Keratinocyte (primary cell): ENCODE data around the gene HRK. TPM values are rescaled to one million over a fixed set of nuclear protein-coding genes. Genes with fewer than 3 reads are reported as not detected.

Source experiments
- DNase-seq: peaks from one replicate; pipeline ENCODE4 v3.0.0-alpha.2; 2011; ENCODE audit warnings: low read depth, missing footprints, low spot score
- FAIRE-seq: peaks from 2 replicates; lab custom pipeline; 2011; peaks lifted over from hg19 to GRCh38; lab: Jason Lieb, UNC
- H2AFZ ChIP-seq: 2 replicates; pipeline ENCODE4 v1.6.0; 2012; ENCODE audit warnings: low read length, control low read depth, inconsistent platforms; ENCODE audit not compliant: control insufficient read depth
- H3K27ac ChIP-seq: 2 replicates; pipeline ENCODE4 v1.5.1; 2011; ENCODE audit warnings: low read length; ENCODE audit not compliant: control insufficient read depth, insufficient read depth
- H3K27me3 ChIP-seq: 3 replicates; pipeline ENCODE4 v1.6.0; 2011; ENCODE audit warnings: low read length; ENCODE audit not compliant: control insufficient read depth, insufficient read depth; ENCODE audit errors: extremely low read depth
- H3K36me3 ChIP-seq, 2 experiments: 2 replicates in 1 of 2; 3 replicates in 1 of 2; pipeline ENCODE4 v1.5.1; 2011; ENCODE audit warnings: low read length in 2 of 2, mild to moderate bottlenecking in 1 of 2; ENCODE audit not compliant: control insufficient read depth in 2 of 2, insufficient read depth in 2 of 2; ENCODE audit errors: extremely low read depth in 1 of 2
- H3K4me1 ChIP-seq: 3 replicates; pipeline ENCODE4 v1.5.1; 2011; ENCODE audit warnings: low read length; ENCODE audit not compliant: control insufficient read depth, insufficient read depth; ENCODE audit errors: extremely low read depth
- H3K4me2 ChIP-seq: 3 replicates; pipeline ENCODE4 v1.6.0; 2011; ENCODE audit warnings: low read depth, low read length; ENCODE audit not compliant: control insufficient read depth, insufficient read depth; ENCODE audit errors: extremely low read depth
- H3K4me3 ChIP-seq, 3 experiments: fragments of 200-600 bp in 1 of 3; sonication (generic) in 1 of 3; 2 replicates in 2 of 3; 3 replicates in 1 of 3; pipeline ENCODE4 v1.5.1; 2011 to 2016; ENCODE audit warnings: low read length in 3 of 3, mild to moderate bottlenecking in 3 of 3, control low read depth in 2 of 3, inconsistent platforms in 1 of 3, low read depth in 1 of 3, mixed read lengths in 1 of 3, mixed run types in 1 of 3, moderate library complexity in 1 of 3; ENCODE audit not compliant: control insufficient read depth in 2 of 3, insufficient read depth in 2 of 3; ENCODE audit errors: extremely low read depth in 1 of 3
- H3K79me2 ChIP-seq: 2 replicates; pipeline ENCODE4 v1.6.0; 2012; ENCODE audit warnings: low read length; ENCODE audit not compliant: control insufficient read depth, insufficient read depth
- H3K9ac ChIP-seq: 3 replicates; pipeline ENCODE4 v1.6.0; 2011; ENCODE audit warnings: low read length; ENCODE audit not compliant: control insufficient read depth, insufficient read depth; ENCODE audit errors: extremely low read depth
- H3K9me1 ChIP-seq: 3 replicates; pipeline ENCODE4 v1.6.0; 2011; ENCODE audit warnings: low read length; ENCODE audit not compliant: control insufficient read depth, insufficient read depth; ENCODE audit errors: extremely low read depth
- H3K9me3 ChIP-seq: 2 replicates; pipeline ENCODE4 v1.5.1; 2012; ENCODE audit warnings: low read depth, low read length; ENCODE audit not compliant: control insufficient read depth
- H4K20me1 ChIP-seq: 3 replicates; pipeline ENCODE4 v1.6.0; 2011; ENCODE audit warnings: low read length; ENCODE audit not compliant: control insufficient read depth, insufficient read depth; ENCODE audit errors: extremely low read depth
- CTCF ChIP-seq, 3 experiments: IDR thresholded peaks in 1 of 3; conservative IDR thresholded peaks in 1 of 3; optimal IDR thresholded peaks in 1 of 3; 2 replicates in 2 of 3; 3 replicates in 1 of 3; pipeline versions ENCODE3 to v1.5.1; 2011; ENCODE audit warnings: low read length in 3 of 3, mild to moderate bottlenecking in 3 of 3, moderate library complexity in 2 of 3, control low read depth in 1 of 3, inconsistent platforms in 1 of 3; ENCODE audit not compliant: insufficient read depth in 2 of 3; ENCODE audit errors: extremely low read depth in 1 of 3
- EZH2 ChIP-seq: IDR thresholded peaks from one replicate; pipeline ENCODE4 v1.6.1; 2012; ENCODE audit warnings: inconsistent platforms, mild to moderate bottlenecking, low read length, moderate library complexity
- dilution Hi-C: fragments of 300-500 bp; cut with MboI; formaldehyde crosslinking; loops from one replicate; pipeline ENCODE4 v1.7.0; 2020; ENCODE audit warnings: low sequenced_read_pairs; ENCODE audit not compliant: extremely low pct_ligation_motif_present
- polyA plus RNA-seq, 5 experiments: library from polyadenylated mRNA; depleted of rRNA in 3 of 5; stranded (reverse) in 3 of 5; stranded (forward) in 1 of 5; unstranded in 1 of 5; fragments of >200 nt; gene quantifications; 1 replicate in 1 of 5; 2 replicates in 3 of 5; 3 replicates in 1 of 5; pipeline versions ENCODE4 v1.2.1 to v1.2.3, GENCODE V29; 2011 to 2012; ENCODE audit warnings: missing spikeins in 2 of 5, low read depth in 1 of 5, low replicate concordance in 1 of 5

Gene HRK
- polyA plus RNA-seq, 1 donor (not counting 4 experiments of a cell fraction or from before 2014, with no cell fraction given) = 0.01 TPM

DNA sequence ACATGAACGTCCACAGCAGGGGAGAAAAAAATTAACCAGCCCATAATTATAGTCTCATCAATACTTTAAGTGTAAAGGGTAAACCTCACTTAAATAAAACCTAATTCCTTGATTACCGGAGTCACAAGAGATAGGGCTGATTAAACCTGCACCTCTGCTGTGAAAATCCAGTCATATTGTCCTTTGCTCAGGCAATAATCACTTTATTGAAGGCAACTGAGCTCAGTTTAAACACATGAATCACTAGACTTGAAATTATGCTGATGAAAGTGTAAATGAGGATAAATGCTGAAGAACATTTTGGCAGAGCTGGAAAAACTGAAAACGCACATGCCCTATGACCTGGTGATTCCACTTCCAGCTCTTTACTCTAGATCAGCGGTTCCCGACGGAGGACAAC, 6.7 kb upstream of the HRK start:
- Histone ChIP-seq H2AFZ (no peak overlapping the region), H3K9me3 (no peaks in the 10 kb centered on the region), H3K9ac (no peak overlapping the region), H3K4me1 (no peaks in the 10 kb centered on the region), H3K4me2 (no peak overlapping the region), H3K9me1 (no peaks in the 10 kb centered on the region), H3K36me3 (no peaks in the 10 kb centered on the region), H4K20me1 (no peaks in the 10 kb centered on the region), H3K79me2 (no peaks in the 10 kb centered on the region), H3K27me3 (peaks cover 9% of the 10 kb centered on the region), H3K4me3 (no peak overlapping the region), H3K27ac (no peak overlapping the region)
- DNase-seq = no peak
- dilution Hi-C loops = no loop called here
- TF ChIP-seq CTCF (optimal IDR thresholded peaks at IDR 0.05 in 1 of 3, IDR thresholded peaks at IDR 0.05 in 1 of 3, conservative IDR thresholded peaks at IDR 0.05 in 1 of 3; ENCODE audit: extremely low read depth in 1 of 3, insufficient read depth in 2 of 3, low read length in 3 of 3) (no peak), EZH2 (no peak)
- no peak for FAIRE-seq

DNA sequence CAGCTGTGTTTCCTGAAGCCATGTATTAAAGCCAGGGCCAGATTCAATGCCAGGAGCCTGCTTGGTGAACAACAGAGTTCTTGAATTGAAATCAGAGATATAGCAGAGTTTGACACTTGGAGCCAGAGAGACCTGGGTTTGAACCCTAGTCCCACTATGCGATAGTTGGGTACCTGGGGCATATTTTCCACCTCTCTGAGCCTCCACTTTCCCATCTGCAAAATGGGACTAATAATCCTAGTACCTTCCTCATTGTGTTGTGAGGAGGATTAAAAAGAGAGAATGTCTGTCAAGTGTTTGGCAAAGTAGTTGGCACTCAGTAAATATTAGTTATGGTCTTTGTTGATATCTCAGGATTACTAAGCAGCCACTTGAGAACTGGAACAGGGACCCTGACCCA, 6.0 kb upstream of the HRK start:
- Histone ChIP-seq H3K4me1 (no peaks in the 10 kb centered on the region), H3K27ac (no peak overlapping the region), H4K20me1 (no peaks in the 10 kb centered on the region), H3K4me3 (no peak overlapping the region), H3K9me3 (no peaks in the 10 kb centered on the region), H3K4me2 (no peak overlapping the region), H3K27me3 (peaks cover 16% of the 10 kb centered on the region), H3K79me2 (no peaks in the 10 kb centered on the region), H3K9ac (no peak overlapping the region), H2AFZ (no peak overlapping the region), H3K9me1 (no peaks in the 10 kb centered on the region), H3K36me3 (no peaks in the 10 kb centered on the region)
- FAIRE-seq = no peak
- dilution Hi-C loops = no loop called here
- DNase-seq = no peak
- TF ChIP-seq CTCF (optimal IDR thresholded peaks at IDR 0.05 in 1 of 3, IDR thresholded peaks at IDR 0.05 in 1 of 3, conservative IDR thresholded peaks at IDR 0.05 in 1 of 3; ENCODE audit: extremely low read depth in 1 of 3, insufficient read depth in 2 of 3, low read length in 3 of 3) (no peak), EZH2 (no peak)
